Peyer's patch (tissue), 4 donors: Measurements from ENCODE around the gene SHC2.

Experiments used
- POLR2A ChIP-seq, 2 donors: fragments of 450-650 bp; IDR thresholded peaks; one replicate each; pipeline ENCODE4 v1.5.1; 2017; ENCODE audit warnings: antibody characterized with exemption in 2 of 2, mild to moderate bottlenecking in 2 of 2, moderate library complexity in 2 of 2
- TF ChIP-seq, protein P1 (sequence below), 6 experiments: fragments of 450-650 bp in 4 of 6; fragments of 200-600 bp in 2 of 6; sonication (generic) in 1 of 6; IDR thresholded peaks; one replicate each; pipeline ENCODE4 v1.5.1; 2017 to 2019; ENCODE audit warnings: antibody characterized with exemption in 6 of 6, mild to moderate bottlenecking in 3 of 6, moderate library complexity in 1 of 6

DNA sequence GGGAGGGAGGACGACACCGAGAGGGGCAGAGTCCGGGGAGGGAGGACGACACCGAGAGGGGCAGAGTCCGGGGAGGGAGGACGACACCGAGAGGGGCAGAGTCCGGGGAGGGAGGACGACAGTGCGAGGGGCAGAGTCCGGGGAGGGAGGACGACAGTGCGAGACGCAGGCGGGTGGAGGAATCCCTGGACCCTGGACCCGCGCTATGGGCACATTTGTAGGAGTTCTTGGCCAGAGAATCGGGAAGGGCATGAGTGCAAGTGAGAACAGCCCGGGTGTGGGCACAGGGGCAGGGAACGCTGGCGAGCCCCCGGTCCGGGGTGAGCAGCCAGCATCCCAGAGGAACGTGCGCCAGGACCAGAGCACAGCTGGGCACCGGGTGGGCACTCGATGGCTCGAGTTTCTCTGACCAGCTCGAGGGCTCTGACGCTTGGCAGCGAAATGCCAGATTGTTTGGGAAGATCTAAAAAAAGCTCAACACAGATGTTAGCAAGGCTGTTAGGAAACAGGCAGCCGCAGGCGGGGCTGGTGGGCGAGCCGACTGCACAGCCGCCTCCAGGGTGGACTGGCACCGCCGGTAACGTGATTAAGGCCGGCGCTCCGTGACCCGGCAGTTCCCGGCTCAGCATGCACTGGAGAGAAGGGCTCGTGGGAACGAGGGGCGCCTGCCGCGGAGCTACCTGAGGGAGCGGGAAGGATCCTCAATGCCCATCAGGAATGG, 33.9 kb downstream of the SHC2 start:
- TF ChIP-seq, protein P1, sequence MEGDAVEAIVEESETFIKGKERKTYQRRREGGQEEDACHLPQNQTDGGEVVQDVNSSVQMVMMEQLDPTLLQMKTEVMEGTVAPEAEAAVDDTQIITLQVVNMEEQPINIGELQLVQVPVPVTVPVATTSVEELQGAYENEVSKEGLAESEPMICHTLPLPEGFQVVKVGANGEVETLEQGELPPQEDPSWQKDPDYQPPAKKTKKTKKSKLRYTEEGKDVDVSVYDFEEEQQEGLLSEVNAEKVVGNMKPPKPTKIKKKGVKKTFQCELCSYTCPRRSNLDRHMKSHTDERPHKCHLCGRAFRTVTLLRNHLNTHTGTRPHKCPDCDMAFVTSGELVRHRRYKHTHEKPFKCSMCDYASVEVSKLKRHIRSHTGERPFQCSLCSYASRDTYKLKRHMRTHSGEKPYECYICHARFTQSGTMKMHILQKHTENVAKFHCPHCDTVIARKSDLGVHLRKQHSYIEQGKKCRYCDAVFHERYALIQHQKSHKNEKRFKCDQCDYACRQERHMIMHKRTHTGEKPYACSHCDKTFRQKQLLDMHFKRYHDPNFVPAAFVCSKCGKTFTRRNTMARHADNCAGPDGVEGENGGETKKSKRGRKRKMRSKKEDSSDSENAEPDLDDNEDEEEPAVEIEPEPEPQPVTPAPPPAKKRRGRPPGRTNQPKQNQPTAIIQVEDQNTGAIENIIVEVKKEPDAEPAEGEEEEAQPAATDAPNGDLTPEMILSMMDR (IDR thresholded peaks at IDR 0.05), result no peak
- no peak for TF ChIP-seq POLR2A (IDR thresholded peaks at IDR 0.05)
